Dermis microvascular lymphatic vessel endothelial cell (primary cell): ENCODE measurements around the gene PTPRG. TPM values are rescaled to one million over a fixed set of nuclear protein-coding genes. Genes with fewer than 3 reads are reported as not detected.

ENCODE experiments used
- DNase-seq, 2 donors: peaks; one replicate each; pipeline versions ENCODE4 v3.0.0 to v3.0.0-alpha.2; 2010; ENCODE audit warnings: low read depth in 2 of 2
- total RNA-seq: library from RNA; depleted of rRNA; stranded (reverse); fragments of >200 nt; gene quantifications from 2 replicates; pipeline ENCODE4 v1.2.1, GENCODE V29; 2014

PTPRG gene
- total RNA-seq, 1 donor from 2014 or later = 8.6 TPM

GRCh38 chr3:61890586-61890985 lies 329.2 kb downstream of the PTPRG start:
- DNase-seq = no peak

DNA sequence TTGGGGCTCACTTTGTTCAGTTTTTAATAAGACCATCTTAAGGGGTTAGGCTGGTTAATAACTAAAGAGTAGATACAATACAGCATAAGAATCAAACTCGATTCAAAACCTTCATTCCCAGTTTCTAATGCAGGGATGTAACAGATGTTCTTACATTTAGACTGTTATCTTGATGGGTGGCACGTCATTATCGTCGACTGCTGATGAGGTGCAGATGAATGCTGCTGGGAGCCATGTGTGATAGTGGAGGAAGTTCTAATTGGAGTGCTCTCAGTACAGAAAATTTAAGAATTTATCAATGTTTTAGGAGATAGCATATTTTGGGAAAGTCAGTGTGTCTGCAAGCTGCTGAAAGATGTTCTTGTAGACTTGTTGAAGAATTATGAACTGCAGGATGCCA lies 331.5 kb downstream of the PTPRG start:
- DNase-seq = no peak

DNA sequence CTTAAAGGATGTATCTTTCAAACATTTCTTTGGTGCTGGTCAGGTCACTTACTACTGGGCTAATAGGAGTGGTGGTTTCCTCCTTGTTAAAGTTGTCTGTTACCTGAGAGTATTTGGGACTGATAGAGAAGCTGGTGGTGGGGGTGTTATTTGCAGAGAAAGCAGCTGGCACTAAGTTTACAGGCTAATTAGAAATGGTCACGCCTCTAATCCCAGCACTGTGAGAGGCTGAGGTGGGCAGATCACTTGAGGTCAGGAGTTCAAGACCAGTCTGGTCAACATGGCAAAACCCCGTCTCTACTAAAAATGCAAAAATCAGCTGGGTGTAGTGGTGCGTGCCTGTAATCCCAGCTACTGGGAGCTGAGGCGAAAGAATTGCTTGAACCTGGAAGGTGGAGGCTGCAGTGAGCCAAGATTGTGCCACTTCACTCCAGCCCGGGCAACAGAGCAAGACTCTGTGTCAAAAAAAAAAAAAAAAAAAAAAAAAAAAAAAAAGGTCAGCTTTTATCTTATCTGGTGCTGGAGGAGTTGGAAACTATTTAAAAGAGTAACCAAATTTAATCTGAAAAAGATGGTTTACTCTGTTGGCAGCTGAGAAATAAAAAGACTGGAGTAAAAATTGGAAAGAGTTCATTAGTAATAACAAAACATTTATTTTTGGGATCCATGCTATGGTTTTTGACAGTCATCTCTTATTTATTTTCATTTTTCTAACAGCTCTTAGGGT lies 332.6 kb downstream of the PTPRG start:
- DNase-seq = no peak

GRCh38 chr3:61894988-61895935 lies 333.9 kb downstream of the PTPRG start:
- peak in 1 of 2 donors; percentile 92 for DNase-seq

GRCh38 chr3:61896251-61896650 lies 334.9 kb downstream of the PTPRG start:
- DNase-seq = no peak

DNA sequence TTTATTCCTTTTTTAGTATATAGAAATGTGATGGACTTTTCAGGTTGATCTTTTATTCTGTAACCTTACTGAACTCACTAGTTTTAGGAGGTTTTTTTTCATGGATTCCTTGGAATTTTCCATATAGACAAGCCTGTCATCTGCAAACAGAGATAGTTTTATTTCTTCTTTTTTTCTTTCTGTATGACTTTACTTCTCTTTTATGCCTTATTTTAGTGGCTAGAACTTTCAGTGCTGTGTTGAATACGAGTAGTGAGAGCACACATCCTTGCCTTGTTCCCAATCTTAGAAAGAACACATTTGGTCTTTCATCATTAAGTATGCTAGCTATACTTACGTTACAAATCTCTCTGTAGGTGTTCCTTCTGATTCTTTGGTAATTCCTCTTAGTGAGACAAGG lies 336.5 kb downstream of the PTPRG start:
- no peak for DNase-seq

DNA sequence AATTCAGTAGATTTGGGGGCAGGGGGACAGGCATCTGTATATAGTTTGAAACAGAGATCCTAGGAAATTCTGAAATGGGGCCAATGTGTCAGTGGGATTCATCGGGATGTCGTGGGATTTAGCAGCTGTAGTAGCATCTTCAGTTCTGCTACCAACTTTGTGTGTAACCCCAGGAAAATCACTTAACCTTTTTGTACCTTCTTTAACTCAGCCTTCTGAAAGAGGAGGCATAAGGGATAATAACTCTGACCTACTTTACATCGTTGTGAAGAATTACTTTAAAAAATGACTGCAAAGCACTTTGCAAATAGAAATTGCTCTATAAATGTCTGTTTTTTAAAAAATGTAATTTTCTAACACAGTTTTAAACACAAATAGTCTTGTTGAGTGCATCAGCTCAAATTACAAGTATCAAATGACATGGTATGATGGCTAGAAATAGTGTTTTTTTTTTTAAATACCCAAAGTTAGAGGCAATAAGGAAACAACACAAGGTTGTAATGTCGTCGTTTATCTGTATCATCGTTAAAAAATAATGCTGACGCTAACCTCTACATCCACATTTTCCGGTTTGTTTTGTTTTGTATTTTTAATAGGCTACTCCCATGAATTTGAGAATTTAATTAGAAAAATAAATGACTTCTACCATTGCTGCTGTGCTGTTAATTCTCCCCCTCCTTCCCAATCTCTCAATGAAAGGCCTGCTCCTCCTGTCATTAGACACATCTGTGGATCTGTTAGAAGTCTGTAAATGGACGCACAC lies 338.5 kb downstream of the PTPRG start:
- no peak for DNase-seq

GRCh38 chr3:61901496-61901895 lies 340.1 kb downstream of the PTPRG start:
- DNase-seq = no peak

- DNase-seq = no peak
Observed at GRCh38 chr3:61901986-61902385, 340.6 kb downstream of the PTPRG start.

DNA sequence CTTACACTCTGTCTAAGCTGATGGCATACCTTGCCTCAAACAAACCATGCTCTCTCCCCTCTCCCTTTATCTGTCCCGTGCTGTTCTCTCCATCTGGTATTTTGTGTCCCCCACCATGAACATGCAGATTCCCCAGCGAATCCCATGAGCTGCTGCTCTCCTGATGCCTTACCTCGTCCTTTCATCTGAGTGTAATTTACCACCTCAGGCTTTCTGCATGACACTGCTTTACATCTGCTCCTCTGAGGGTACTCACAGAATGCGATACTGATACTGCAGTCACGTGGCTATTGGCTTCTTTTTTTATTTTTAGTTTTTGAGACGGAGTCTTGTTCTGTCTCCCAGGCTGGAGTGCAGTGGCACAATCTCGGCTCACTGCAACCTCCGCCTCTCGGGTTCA lies 341.7 kb downstream of the PTPRG start:
- DNase-seq = no peak

DNA sequence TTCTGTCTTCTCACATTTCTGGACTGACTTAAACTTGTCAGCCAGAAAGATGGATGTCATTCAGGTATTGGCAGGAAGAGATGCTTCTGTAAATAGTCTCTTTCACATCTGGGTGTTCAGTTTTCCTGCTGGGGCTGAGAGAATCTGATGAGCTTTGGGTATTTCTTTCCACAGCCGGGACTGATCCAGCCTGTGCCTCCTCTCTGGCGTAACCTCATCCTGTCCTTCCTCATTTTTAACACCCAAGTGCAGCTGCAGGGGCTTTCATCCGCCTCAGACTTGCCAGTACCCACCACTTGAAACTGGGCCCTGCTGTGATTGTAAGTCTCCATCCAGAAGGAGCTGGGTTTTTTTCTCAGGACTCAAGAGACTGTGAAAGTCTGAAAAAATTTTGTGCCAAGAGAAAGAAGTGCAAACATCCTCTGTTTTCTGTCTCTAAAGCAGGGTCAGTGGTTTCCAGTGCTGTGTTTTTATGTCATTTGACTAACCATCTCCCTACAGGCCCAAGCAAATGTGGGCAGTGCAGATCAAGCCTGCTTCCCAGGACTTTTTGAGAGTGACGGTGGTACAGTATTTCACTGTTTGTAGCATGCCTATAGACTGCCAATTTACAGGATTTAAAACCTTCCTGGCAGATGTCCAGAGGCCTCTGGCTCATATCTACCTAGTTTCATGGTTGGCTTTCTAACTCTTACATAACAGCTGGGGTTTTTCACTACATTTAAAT lies 342.7 kb downstream of the PTPRG start:
- DNase-seq = peak in 1 of 2 donors; percentile 19

DNA sequence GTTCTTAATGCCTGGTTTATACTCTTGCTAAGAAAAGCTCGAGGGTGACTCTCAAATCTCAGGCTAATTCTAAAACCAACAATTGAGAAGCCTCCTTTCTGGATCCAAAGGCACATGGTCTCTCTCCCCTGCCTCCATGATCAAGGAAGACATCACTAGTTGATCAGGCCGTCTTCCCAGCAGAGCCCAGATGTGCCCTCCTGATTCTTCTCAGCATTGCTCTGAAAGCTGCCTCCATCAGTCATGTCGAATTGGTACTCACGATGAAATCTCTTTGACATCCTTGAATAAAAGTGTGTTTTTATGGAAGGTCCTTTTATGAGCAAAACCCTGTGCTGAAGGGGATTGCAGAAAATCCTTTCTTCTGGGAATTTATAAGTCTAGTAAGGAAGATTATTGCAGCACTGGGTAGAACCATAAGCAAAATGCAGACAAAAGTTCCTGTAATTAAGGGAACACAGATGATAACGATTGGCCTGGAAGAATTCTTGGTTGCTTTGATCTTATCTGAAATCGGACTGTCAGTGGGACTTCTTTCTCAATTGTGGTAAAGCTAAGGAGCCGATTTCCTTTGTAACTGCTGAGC lies 345.9 kb downstream of the PTPRG start:
- no peak for DNase-seq

- no peak for DNase-seq
Observed at GRCh38 chr3:61908382-61908781, 347.0 kb downstream of the PTPRG start.

DNA sequence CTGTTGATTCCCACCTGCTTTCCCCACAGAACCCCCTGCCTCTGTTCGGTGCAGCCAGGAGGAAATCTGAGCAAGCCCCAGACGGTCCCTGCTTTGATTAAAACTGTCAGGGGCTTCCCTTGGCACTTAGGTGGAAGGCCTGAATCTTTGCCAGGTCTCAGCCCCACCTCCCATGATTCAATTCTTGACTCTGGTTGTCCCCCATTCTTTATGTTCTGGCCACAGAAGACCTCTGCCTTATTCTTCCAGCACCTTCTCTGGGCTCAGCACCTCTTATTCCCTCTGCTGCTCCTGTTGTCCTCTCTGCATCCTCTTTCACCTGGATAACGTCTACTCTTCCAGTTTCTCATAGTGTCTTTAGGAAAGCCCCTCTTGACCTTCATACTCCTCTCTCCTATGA lies 349.4 kb downstream of the PTPRG start:
- no peak for DNase-seq

GRCh38 chr3:61912158-61912557 lies 350.8 kb downstream of the PTPRG start:
- DNase-seq = no peak

GRCh38 chr3:61913701-61914100 lies 352.3 kb downstream of the PTPRG start:
- no peak for DNase-seq

DNA sequence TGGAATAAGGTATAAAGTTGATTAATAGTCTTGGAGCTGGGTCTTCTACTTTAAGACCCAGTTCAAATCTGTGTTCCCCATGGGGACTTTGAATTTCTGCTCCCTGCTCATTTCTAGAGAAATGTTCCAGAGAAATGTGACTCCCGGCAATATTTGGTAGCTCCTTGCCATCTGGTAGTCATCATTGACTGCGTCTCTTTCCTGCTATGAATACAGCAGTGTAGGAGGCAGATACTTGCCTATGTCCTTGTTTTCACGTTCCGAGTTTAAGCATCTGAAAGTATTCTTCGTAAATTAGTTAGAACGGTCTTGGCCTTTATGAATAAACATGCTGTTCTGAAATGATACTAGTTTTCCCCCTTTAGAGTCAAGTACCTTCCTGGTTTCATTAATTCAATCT lies 352.9 kb downstream of the PTPRG start:
- no peak for DNase-seq

GRCh38 chr3:61915296-61915695 lies 353.9 kb downstream of the PTPRG start:
- no peak for DNase-seq

DNA sequence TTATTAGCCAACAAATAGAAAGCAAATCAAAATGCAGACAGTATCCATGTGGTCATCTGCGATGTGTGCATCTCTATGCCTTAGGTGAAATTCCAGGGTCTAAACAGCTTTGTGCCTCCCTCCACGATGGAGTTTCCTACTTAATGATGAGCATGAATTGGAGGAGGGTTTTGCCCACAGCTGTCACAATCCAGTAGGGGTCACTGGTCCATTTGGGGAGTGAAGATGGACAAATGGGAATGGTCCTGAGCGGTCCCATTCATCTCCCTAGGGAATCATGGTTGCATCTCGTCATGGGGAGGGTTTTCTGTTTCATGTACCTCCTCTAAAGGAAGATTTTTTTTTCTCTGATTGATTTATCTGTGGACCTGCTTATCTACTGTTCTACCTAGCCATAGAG lies 358.0 kb downstream of the PTPRG start:
- DNase-seq = no peak

- no peak for DNase-seq
Observed at GRCh38 chr3:61922118-61922517, 360.7 kb downstream of the PTPRG start.
